Liver (tissue), 9 donors: Measurements from ENCODE around the gene PSMA5. TPM values are rescaled to one million over a fixed set of nuclear protein-coding genes. Genes with fewer than 3 reads are reported as not detected.
"Not testable (repeated sequence)": the region's sequence is repeated elsewhere in the genome, so short reads cannot be mapped to it uniquely, and the experiment has no call there.

Experiments used
- DNase-seq: peaks from one replicate; pipeline ENCODE4 v3.0.0-alpha.2; 2017; ENCODE audit warnings: low spot score
- H3K27ac ChIP-seq, 2 donors: one replicate each; pipeline ENCODE4 v1.7.0; 2013; ENCODE audit warnings: inconsistent platforms in 2 of 2, low read length in 2 of 2, control low read depth in 1 of 2, low read depth in 1 of 2, mild to moderate bottlenecking in 1 of 2
- H3K27me3 ChIP-seq, 4 donors: one replicate each; pipeline versions ENCODE4 v1.6.1 to v1.7.0; 2013; ENCODE audit warnings: low read length in 3 of 4, inconsistent platforms in 1 of 4, mild to moderate bottlenecking in 1 of 4, moderate library complexity in 1 of 4; ENCODE audit not compliant: control insufficient read depth in 4 of 4, insufficient read depth in 4 of 4
- H3K36me3 ChIP-seq, 4 donors: one replicate each; pipeline versions ENCODE4 v1.6.1 to v1.7.0; 2013; ENCODE audit warnings: low read length in 3 of 4, mild to moderate bottlenecking in 3 of 4, low read depth in 1 of 4, moderate library complexity in 1 of 4; ENCODE audit not compliant: control insufficient read depth in 4 of 4, insufficient read depth in 3 of 4
- H3K4me1 ChIP-seq, 4 donors: one replicate each; pipeline versions ENCODE4 v1.6.1 to v1.7.0; 2013; ENCODE audit warnings: low read length in 3 of 4, mild to moderate bottlenecking in 3 of 4, moderate library complexity in 1 of 4; ENCODE audit not compliant: control insufficient read depth in 4 of 4, insufficient read depth in 4 of 4
- H3K4me3 ChIP-seq, 3 donors: one replicate each; pipeline versions ENCODE4 v1.6.1 to v1.7.0; 2013; ENCODE audit warnings: low read length in 3 of 3, control low read depth in 1 of 3, low read depth in 1 of 3, mild to moderate bottlenecking in 1 of 3
- H3K9ac ChIP-seq, 2 donors: one replicate each; pipeline ENCODE4 v1.7.0; 2013; ENCODE audit warnings: low read length in 2 of 2, mild to moderate bottlenecking in 2 of 2, moderate library complexity in 2 of 2, control low read depth in 1 of 2, low read depth in 1 of 2
- H3K9me3 ChIP-seq, 4 donors: one replicate each; pipeline versions ENCODE4 v1.6.1 to v1.7.0; 2013; ENCODE audit warnings: low read length in 3 of 4; ENCODE audit not compliant: control insufficient read depth in 4 of 4
- CTCF ChIP-seq: fragments of 150-350 bp; IDR thresholded peaks from 2 replicates; pipeline ENCODE4 v1.5.1; 2017; ENCODE audit warnings: improper control_type of control experiment, low read depth, low read length; ENCODE audit not compliant: missing input control
- EGR1 ChIP-seq, 2 donors: IDR thresholded peaks; 2 replicates each; pipeline ENCODE4 v1.6.1; 2016 to 2018; ENCODE audit warnings: antibody characterized with exemption in 2 of 2, low read depth in 2 of 2
- FOXA1 ChIP-seq: IDR thresholded peaks from 2 replicates; pipeline ENCODE4 v1.6.1; 2016; ENCODE audit warnings: antibody characterized with exemption
- FOXA2 ChIP-seq: IDR thresholded peaks from 2 replicates; pipeline ENCODE4 v1.6.1; 2016; ENCODE audit warnings: antibody characterized with exemption
- GABPA ChIP-seq, 2 donors: IDR thresholded peaks in 1 of 2; conservative IDR thresholded peaks in 1 of 2; 2 replicates each; pipeline ENCODE4 v1.6.1; 2016; ENCODE audit warnings: antibody characterized with exemption in 2 of 2, mild to moderate bottlenecking in 1 of 2, moderate library complexity in 1 of 2
- HNF4A ChIP-seq, 2 donors: conservative IDR thresholded peaks; 2 replicates each; pipeline ENCODE4 v1.6.1; 2016; ENCODE audit warnings: antibody characterized with exemption in 2 of 2, mild to moderate bottlenecking in 2 of 2
- HNF4G ChIP-seq: IDR thresholded peaks from 2 replicates; pipeline ENCODE4 v1.6.1; 2016; ENCODE audit warnings: antibody characterized with exemption
- MAX ChIP-seq: IDR thresholded peaks from 2 replicates; pipeline ENCODE4 v1.6.1; 2016; ENCODE audit warnings: antibody characterized with exemption
- NR2F2 ChIP-seq: IDR thresholded peaks from 2 replicates; pipeline ENCODE4 v1.6.1; 2016; ENCODE audit warnings: antibody characterized with exemption
- RAD21 ChIP-seq, 2 donors: IDR thresholded peaks; 2 replicates each; pipeline ENCODE4 v1.6.1; 2016; ENCODE audit warnings: antibody characterized with exemption in 2 of 2, mild to moderate bottlenecking in 2 of 2
- RXRA ChIP-seq, 2 donors: IDR thresholded peaks; 2 replicates each; pipeline ENCODE4 v1.6.1; 2017 to 2018; ENCODE audit warnings: antibody characterized with exemption in 2 of 2, mild to moderate bottlenecking in 1 of 2
- SP1 ChIP-seq: IDR thresholded peaks from 2 replicates; pipeline ENCODE4 v1.6.1; 2018; ENCODE audit warnings: antibody characterized with exemption, mild to moderate bottlenecking
- TAF1 ChIP-seq: conservative IDR thresholded peaks from 2 replicates; pipeline ENCODE4 v1.6.1; 2016; ENCODE audit warnings: antibody characterized with exemption, mild to moderate bottlenecking
- YY1 ChIP-seq: IDR thresholded peaks from 2 replicates; pipeline ENCODE4 v1.6.1; 2016; ENCODE audit warnings: antibody characterized with exemption, mild to moderate bottlenecking
- ZBTB33 ChIP-seq: IDR thresholded peaks from 2 replicates; pipeline ENCODE4 v1.6.1; 2016; ENCODE audit warnings: antibody characterized with exemption
- WGBS: extraction: QIAGEN DNeasy Blood & Tissue Kit; methylation state at CpG from one replicate; pipeline ENCODE4 v1.1.7; 2013; 5-methylcytosine and 5-hydroxymethylcytosine counted together
- polyA plus RNA-seq, 2 donors: library from polyadenylated mRNA; stranded (reverse) in 1 of 2; unstranded in 1 of 2; fragments of 200-250 nt in 1 of 2; fragments of >200 nt in 1 of 2; fragmentation: Nextera tagmentation in 1 of 2; extraction: Ambion mirVana in 1 of 2; gene quantifications; one replicate each; pipeline versions ENCODE4 v1.2.1 to v1.2.3, GENCODE V29; 2013 to 2015
- total RNA-seq, 2 donors: library from RNA; depleted of rRNA; stranded (reverse); fragments of >200 nt; gene quantifications; one replicate each; pipeline ENCODE4 v1.2.3, GENCODE V29; 2014
- donor health status: healthy.
- donor health status: healthy.
- donor health status: healthy.
- donor health status: healthy.
- donor health status: healthy.

PSMA5 gene
- total and polyA plus RNA-seq, 4 donors, result 26.3 to 88.6 (median 67.9) TPM

GRCh38 chr1:109395602-109396512 lies 30.4 kb downstream of the PSMA5 start (continued):
- TF ChIP-seq CTCF (no peak), RAD21 (IDR thresholded peaks at IDR 0.05) (no peak)

GRCh38 chr1:109395282-109395599 lies 31.0 kb downstream of the PSMA5 start:
- not testable (repeated sequence) for H3K27me3 ChIP-seq, H3K9ac ChIP-seq, H3K9me3 ChIP-seq, H3K4me3 ChIP-seq, DNase-seq, H3K36me3 ChIP-seq, H3K27ac ChIP-seq
- H3K4me1 ChIP-seq, result peaks cover 5 to 23% (median 13%) of the 10 kb centered on the region in 4 donors
- WGBS, result 78% methylated on average over 8 of the region's 8 CpGs

- peaks cover 5 to 23% (median 13%) of the 10 kb centered on the region in 4 donors for H3K4me1 ChIP-seq
- TF ChIP-seq FOXA2, result no peak
- no peak for TF ChIP-seq RXRA (IDR thresholded peaks at IDR 0.05)
- no peak for TF ChIP-seq FOXA1
- TF ChIP-seq TAF1, result no peak
- no peak for TF ChIP-seq CTCF
- TF ChIP-seq HNF4A (conservative IDR thresholded peaks at IDR 0.05), result no peak
- no peak for TF ChIP-seq NR2F2
- no peak for TF ChIP-seq ZBTB33
- TF ChIP-seq MAX, result no peak
- no peak for TF ChIP-seq YY1
- no peak for TF ChIP-seq HNF4G
- TF ChIP-seq GABPA (IDR thresholded peaks at IDR 0.05 in 1 of 2, conservative IDR thresholded peaks at IDR 0.05 in 1 of 2), result no peak
- no peak for TF ChIP-seq EGR1 (IDR thresholded peaks at IDR 0.05; ENCODE audit: low read depth in 2 of 2)
- TF ChIP-seq SP1, result no peak
- no peak for TF ChIP-seq RAD21 (IDR thresholded peaks at IDR 0.05)
- H3K4me3 ChIP-seq, result no peak overlapping the region
- DNase-seq, result no peak
- no peak overlapping the region for H3K9ac ChIP-seq
- no peak overlapping the region for H3K27ac ChIP-seq
- H3K36me3 ChIP-seq, result no peaks in the 10 kb centered on the region
- H3K27me3 ChIP-seq, result no peaks in the 10 kb centered on the region
- no peaks in the 10 kb centered on the region for H3K9me3 ChIP-seq
- 86% methylated on average over 5 of the region's 5 CpGs for WGBS
Measured at GRCh38 chr1:109394591-109395281, 31.5 kb downstream of the PSMA5 start.
